Bronchial epithelial cell (primary cell): Measurements from ENCODE around the gene POC1B. TPM values are rescaled to one million over a fixed set of nuclear protein-coding genes. Genes with fewer than 3 reads are reported as not detected.

Source experiments
- DNase-seq: peaks from one replicate; pipeline ENCODE4 v3.0.0-alpha.2; 2010; ENCODE audit warnings: low read depth
- FAIRE-seq: peaks from 2 replicates; lab custom pipeline; 2011; peaks lifted over from hg19 to GRCh38; lab: Jason Lieb, UNC
- H3K27me3 ChIP-seq: 2 replicates; pipeline ENCODE4 v1.5.1; 2011; ENCODE audit warnings: low read length; ENCODE audit not compliant: control insufficient read depth, insufficient read depth
- H3K36me3 ChIP-seq: 2 replicates; pipeline ENCODE4 v1.5.1; 2011; ENCODE audit warnings: low read length; ENCODE audit not compliant: control insufficient read depth, insufficient read depth
- H3K4me3 ChIP-seq: 2 replicates; pipeline ENCODE4 v1.5.1; 2011; ENCODE audit warnings: mild to moderate bottlenecking, low read depth, low read length, control low read depth
- CTCF ChIP-seq: IDR thresholded peaks from 2 replicates; pipeline ENCODE4 v1.5.1; 2011; ENCODE audit warnings: mild to moderate bottlenecking, moderate library complexity, low read length, control low read depth, inconsistent platforms; ENCODE audit not compliant: insufficient read depth, severe bottlenecking
- total RNA-seq: library from RNA; depleted of rRNA; stranded (reverse); fragments of >200 nt; gene quantifications from 2 replicates; pipeline ENCODE4 v1.2.1, GENCODE V29; 2014

POC1B gene
- total RNA-seq, 1 donor from 2014 or later, result 12.6 TPM

- Histone ChIP-seq H3K36me3 (no peaks in the 10 kb centered on the region), H3K27me3 (no peaks in the 10 kb centered on the region), H3K4me3 (no peak overlapping the region)
- DNase-seq (no peak), FAIRE-seq (no peak)
- no peak for TF ChIP-seq CTCF
These were observed 44.5 kb downstream of the POC1B start for GRCh38 chr12:89481213-89481914.

GRCh38 chr12:89479982-89480381 lies 45.9 kb downstream of the POC1B start:
- H3K4me3 ChIP-seq, result no peak overlapping the region
- H3K36me3 ChIP-seq, result no peaks in the 10 kb centered on the region
- no peak for DNase-seq
- no peaks in the 10 kb centered on the region for H3K27me3 ChIP-seq
- TF ChIP-seq CTCF, result no peak
- FAIRE-seq, result no peak

- DNase-seq (no peak), FAIRE-seq (no peak)
- H3K36me3 ChIP-seq, result no peaks in the 10 kb centered on the region
- no peak for TF ChIP-seq CTCF
- no peak overlapping the region for H3K4me3 ChIP-seq
- no peaks in the 10 kb centered on the region for H3K27me3 ChIP-seq
These were observed 48.1 kb downstream of the POC1B start for GRCh38 chr12:89477633-89478279.

- no peaks in the 10 kb centered on the region for H3K27me3 ChIP-seq
- no peaks in the 10 kb centered on the region for H3K36me3 ChIP-seq
- no peak for TF ChIP-seq CTCF
- DNase-seq (no peak), FAIRE-seq (no peak)
- no peak overlapping the region for H3K4me3 ChIP-seq
These were observed 48.8 kb downstream of the POC1B start for GRCh38 chr12:89476904-89477595.

GRCh38 chr12:89476232-89476631 lies 49.6 kb downstream of the POC1B start:
- no peaks in the 10 kb centered on the region for H3K36me3 ChIP-seq

More at GRCh38 chr12:89476232-89476631, 49.6 kb downstream of the POC1B start:
- DNase-seq (no peak), FAIRE-seq (no peak)
- TF ChIP-seq CTCF, result no peak
- no peak overlapping the region for H3K4me3 ChIP-seq
- no peaks in the 10 kb centered on the region for H3K27me3 ChIP-seq
